Muscle of back (tissue), 11 donors: Measurements from ENCODE around the gene TRIM72. TPM values are rescaled to one million over a fixed set of nuclear protein-coding genes. Genes with fewer than 3 reads are reported as not detected.
"Not testable (repeated sequence)": the region's sequence is repeated elsewhere in the genome, so short reads cannot be mapped to it uniquely, and the experiment has no call there.

Experiments used
- DNase-seq, 3 donors: peaks; one replicate each; pipeline versions ENCODE4 v3.0.0 to v3.0.0-alpha.2; 2013
- polyA plus RNA-seq, 10 donors: library from polyadenylated mRNA; unstranded; fragments of 120-200 nt; gene quantifications; one replicate each; pipeline ENCODE4 v1.2.1, GENCODE V29; 2013; ENCODE audit not compliant: insufficient read length in 10 of 10

TRIM72 gene
- polyA plus RNA-seq, 10 donors: 36.2 to 79.4 (median 64.6) TPM

DNA sequence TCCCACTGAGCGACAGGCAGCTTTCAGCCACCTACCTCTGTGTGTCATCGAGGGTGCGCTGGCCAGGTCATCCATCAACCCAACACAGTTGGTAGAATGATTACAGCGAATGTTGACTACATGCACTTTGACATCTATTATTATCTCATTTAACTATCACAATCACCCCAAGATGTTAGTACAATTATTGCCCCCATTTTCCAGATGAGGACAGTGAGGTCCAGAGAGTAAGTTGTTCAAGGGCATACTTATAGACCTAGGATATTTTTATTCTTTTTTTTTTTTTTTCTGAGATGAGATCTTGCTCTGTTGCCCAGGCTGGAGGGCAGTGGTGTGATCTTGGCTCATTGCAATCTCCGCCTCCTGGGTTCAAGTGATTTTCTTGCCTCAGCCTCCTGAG lies 37.5 kb downstream of the TRIM72 start:
- no peak for DNase-seq

DNA sequence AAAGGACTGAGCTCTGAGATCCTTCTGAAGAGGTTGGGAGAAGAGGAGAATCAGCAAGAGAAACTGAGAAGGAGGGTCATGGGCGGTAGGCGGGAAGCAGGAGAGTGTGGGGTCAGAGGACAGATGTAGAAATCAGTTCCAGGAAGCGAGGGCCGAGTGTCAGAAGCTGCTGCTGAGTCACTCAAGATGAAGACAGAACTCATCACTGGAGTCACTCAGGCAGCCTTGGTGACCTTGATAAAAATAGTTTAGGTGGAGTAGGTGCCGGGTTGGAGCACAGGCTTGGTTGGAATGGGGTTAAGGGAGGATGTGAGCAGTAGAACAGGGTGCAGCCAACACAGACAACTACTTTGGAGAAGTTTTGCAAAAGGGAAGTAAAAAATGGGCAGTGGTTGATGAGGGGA lies 39.7 kb downstream of the TRIM72 start:
- peak in 1 of 3 donors; percentile 21 for DNase-seq

DNA sequence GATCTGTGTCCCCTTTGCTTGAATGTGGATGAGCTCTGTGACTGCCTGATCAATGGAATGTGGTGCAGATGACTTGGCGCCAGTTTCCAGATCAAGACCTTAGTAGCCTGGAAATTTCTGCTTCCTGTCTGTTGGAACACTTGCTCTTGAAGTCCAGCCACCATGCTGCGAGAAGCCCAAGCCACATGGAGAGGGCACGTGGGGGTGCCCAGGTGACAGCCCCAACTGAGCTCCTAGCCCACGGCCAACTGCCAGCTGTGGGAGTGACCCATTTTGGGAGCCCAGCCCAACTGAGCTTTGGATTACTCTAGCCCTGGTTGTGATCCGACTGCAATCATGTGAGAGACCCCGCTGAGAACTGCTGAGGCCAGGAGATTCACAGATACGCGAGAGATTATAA lies 42.5 kb downstream of the TRIM72 start:
- no peak for DNase-seq

DNA sequence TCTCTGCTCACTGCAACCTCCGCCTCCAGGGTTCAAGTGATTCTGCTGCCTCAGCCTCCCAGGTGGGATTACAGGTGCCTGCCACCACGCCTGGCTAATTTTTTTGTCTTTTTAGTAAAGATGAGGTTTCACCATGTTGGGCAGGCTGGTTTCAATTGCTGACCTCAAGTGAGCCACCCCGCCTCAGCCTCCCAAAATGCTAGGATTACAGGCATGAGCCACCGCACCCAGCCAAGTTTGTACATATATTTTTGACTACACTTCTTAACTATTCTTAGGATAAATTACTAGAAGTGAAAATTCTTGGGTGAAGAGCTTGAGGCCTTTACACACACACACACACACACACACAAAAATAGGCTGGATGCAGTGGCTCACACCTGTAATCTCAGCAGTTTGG lies 44.4 kb downstream of the TRIM72 start:
- no peak for DNase-seq

DNA sequence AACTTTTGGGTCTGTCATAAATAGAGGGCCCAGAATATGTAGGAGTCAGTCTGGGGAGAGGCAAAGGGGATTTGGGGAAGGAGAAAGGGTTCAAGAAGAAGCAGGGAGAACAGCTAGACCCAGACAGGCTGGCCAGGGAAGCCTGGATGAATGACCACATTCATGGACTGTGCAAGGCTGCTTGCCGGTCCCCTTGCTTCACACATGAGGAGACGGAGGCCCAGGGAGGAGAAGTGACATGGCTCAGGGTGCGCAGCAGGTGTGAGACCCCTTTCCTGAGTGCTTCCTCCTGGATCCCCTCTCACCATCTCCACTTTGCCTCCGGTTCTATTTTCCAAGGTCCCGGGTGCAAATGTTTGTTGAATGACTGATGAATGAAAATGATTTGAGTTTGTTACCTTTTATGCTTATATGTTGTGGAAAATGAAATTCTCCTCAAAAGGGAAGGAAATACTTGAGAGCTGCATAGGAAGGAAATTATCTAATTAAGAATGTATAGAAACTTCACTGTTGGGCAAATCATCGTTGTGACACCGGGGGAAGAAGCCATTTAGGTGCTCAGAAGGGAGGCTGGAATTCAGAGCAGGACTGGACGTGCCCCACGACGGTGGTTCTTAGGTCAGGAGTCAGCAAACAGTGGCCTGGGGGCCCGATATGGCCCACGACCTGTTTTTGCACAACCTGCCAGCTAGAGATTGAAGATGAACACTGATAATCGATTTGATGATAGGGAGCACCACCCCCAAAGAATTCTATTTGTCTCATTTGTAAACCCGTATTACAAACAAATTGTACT lies 46.4 kb downstream of the TRIM72 start:
- no peak for DNase-seq

DNA sequence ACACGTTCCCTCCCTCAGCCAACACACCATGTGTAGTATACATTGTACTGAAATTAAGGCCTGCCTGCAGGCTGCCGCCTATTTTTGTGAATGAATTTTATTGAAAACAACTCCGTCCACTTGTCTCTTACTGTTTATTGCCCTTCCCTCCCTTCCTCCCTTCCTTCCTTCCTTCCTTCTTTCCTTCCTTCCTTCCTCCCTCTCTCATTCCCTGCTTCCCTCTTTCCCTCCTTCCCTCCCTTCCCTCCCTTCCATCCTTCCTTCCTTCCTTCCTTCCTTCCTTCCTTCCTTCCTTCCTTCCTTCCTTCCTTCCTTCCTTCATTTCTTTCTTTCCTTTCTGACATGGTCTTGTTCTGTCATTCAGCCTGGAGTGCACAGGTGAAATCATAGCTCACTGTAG lies 48.2 kb downstream of the TRIM72 start:
- DNase-seq: no peak

DNA sequence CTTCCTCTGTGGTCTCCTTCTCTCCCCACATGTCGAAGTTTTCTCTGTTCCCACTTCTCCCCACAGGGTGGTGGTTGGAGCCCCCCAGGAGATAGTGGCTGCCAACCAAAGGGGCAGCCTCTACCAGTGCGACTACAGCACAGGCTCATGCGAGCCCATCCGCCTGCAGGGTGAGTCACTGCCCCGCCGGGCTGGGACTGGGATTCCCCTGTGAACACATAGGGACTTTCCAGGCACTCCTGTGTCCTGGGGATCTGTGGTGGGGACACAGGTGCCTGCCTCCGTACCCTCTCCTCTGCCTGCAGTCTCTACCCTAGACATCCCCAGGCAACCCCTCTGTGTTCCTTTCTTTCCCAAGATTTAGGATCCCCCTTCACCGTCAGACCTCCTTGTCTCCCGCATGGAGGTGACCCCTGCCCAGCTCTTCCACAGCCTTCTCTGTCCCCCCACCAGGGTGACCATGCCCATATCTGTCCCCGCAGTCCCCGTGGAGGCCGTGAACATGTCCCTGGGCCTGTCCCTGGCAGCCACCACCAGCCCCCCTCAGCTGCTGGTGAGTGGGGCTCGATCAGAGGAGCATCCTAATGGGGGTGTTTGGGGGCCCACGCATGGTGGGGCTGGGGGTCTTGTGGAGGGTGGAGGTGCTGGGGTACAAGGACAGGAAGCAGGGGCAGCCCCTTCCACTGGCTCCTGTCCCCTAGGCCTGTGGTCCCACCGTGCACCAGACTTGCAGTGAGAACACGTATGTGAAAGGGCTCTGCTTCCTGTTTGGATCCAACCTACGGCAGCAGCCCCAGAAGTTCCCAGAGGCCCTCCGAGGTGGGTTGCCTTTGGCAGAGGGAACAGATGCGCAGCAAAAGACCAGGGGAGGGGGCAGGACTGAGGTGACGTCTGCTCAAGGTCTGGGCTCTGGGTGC lies 51.7 kb downstream of the TRIM72 start:
- no peak for DNase-seq

DNA sequence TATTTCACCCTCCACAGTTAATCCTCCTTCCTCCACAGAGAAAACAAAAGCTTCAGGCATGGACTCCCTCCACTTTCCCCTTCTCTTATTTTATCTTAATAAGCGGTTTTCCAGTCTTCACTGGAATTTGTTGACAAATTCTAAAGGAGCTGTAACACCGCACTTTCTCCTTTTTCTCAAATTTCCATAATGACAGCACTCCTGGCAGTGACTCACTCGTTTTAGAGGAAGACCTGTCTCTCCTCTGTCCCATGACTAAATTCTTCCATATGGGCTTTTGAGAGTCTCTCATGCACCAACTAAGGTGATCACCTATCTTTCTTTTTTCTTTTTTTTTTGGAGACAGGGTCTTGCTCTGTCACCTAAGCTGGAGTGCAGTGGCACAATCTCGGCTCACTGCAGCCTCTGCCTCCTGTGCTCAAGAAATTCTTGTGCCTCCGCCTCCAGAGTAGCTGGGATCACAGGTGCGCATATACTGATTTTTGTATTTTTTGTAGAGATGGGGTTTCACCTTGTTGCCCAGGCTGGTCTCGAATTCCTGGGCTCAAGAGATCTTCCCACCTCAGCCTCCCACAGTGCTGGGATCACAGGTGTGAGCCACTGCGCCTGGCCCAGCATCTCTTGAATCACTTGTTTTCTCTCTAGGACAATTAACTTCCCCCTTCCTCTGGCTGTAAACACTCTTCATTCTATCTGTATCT lies 53.6 kb downstream of the TRIM72 start:
- DNase-seq: no peak

DNA sequence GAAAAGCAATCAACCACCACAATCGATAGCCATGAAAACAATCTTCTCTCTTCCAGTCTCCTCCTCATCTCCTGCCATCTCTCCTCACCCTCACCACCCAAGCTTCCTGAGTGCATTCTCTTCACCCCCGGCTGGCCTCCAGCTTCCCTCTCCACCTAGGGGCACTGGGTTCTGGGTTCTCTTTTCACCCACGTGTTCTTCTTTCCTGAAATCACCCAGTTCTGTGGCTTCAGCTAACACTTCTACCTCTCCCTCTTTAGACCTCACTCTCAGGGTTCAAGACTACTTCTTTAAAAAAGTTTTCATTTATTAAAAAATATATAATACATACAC lies 54.1 kb downstream of the TRIM72 start:
- no peak for DNase-seq

DNA sequence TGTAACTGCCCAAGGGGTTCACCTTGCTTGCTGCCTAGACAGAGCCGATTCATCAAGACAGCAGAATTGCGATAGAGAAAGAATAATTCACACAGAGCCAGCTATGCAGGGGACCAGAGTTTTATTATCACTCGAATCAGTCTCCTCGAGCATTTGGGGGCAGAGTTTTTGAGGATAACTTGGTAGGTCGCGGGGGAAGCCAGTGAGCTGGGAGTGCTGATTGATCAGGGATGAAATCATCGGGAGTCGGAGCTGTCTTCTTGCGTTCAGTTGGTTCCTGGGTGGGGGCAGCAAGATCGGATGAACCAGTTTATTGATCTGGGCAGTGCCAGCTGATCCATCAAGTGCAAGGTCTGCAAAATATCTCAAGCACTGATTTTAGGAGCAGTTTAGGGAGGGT lies 55.0 kb downstream of the TRIM72 start:
- DNase-seq: no peak

DNA sequence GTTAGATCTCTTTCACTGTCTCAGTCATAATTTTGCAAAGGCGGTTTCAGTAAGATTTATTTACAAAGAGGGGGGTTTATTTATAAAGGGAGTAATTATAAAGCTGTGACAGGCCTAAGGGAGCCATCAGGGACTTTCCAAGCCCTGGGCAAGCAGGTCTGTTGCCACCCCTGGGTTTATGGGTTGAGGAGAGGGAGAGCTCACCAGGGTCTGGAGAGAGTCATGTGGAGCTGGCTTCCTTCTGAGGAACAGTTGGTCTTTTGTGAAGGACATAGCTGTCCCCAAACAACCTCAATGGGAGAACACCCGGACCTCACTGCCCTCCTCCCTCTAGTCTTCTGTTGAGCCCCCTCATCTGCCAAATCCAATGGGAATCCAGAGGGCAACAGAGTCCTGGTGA lies 55.6 kb downstream of the TRIM72 start:
- no peak for DNase-seq

DNA sequence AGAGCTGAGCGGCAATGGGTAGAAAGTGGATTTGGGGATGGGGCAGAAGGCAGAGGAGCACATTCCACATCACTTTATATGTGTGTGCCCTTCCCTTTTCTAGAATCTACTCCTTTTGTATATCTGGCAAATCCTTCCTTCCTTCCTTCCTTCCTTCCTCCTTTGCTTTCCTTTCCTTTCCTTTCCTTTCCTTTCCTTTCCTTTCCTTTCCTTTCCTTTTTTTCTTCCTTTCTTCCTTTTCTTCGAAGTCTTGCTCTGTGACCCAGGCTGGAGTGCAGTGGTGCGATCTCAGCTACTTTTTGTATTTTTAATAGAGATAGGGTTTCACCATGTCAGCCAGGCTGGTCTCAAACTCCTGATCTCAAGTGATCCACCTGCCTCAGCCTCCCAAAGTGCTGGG lies 56.1 kb downstream of the TRIM72 start:
- DNase-seq: not testable (repeated sequence)

DNA sequence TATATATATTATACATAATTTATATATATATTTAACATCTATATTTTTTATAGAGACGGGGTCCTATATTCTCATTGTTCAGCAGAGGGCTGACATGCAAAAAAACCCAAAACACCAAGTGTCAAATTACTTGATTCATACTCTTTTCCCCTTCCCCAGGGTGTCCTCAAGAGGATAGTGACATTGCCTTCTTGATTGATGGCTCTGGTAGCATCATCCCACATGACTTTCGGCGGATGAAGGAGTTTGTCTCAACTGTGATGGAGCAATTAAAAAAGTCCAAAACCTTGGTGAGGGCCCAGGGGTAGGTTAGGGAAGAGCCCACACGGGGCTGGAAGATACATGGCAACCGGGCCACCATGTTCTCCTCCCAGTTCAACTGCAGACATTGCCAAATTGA lies 56.9 kb downstream of the TRIM72 start:
- DNase-seq: no peak

DNA sequence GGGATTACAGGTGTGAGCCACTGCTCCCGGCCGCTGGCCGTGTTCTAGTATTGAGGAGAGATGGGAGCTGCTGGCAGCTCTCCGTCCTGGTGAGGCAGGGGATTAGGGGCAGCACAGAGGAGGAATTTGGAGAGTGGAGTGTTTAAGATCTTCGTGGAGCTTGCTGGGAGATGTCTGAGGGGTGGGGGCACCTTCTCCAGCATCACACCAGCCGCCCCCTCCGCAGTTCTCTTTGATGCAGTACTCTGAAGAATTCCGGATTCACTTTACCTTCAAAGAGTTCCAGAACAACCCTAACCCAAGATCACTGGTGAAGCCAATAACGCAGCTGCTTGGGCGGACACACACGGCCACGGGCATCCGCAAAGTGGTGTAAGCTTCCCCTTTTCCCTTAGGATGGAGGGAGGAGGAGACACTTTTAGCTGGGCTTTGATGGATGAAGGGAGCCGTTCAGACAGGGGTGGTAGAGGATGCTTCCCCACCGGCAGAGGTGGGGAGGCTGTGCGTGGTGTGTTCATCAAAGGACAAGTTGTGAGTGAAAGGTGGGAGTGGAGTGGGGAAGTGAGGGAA lies 57.8 kb downstream of the TRIM72 start:
- no peak for DNase-seq

DNA sequence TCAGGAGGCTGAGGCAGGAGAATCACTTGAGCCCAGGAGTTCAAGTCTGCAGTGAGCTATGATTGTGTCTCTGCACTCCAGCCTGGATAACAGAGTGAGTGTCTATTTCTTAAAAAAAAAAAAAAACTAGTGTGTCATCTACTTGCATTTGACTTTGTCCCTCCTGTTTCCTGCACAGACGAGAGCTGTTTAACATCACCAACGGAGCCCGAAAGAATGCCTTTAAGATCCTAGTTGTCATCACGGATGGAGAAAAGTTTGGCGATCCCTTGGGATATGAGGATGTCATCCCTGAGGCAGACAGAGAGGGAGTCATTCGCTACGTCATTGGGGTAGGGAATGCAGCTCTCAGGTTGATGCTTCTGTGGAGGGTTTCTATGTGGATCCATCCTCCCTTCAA lies 59.3 kb downstream of the TRIM72 start:
- no peak for DNase-seq

DNA sequence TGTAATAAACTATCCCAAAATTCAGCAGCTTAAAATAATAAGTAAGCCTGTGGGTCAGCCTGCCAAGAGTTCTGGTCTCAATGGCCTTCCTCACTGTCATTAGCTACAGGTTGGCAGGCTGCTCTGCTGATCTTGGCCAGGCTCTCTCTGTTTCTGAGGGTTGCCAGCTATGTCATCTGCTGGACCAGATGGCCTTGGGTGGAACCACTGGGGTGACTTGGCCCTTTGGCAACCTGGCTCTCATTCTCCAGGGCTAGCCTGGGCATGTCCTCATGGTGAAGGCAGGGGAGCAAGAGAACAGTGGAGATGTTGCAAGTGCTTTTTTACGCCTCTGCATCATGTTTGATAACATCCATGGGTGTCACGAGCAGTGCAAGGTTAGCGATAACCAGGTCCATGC lies 59.8 kb downstream of the TRIM72 start:
- DNase-seq: no peak

DNA sequence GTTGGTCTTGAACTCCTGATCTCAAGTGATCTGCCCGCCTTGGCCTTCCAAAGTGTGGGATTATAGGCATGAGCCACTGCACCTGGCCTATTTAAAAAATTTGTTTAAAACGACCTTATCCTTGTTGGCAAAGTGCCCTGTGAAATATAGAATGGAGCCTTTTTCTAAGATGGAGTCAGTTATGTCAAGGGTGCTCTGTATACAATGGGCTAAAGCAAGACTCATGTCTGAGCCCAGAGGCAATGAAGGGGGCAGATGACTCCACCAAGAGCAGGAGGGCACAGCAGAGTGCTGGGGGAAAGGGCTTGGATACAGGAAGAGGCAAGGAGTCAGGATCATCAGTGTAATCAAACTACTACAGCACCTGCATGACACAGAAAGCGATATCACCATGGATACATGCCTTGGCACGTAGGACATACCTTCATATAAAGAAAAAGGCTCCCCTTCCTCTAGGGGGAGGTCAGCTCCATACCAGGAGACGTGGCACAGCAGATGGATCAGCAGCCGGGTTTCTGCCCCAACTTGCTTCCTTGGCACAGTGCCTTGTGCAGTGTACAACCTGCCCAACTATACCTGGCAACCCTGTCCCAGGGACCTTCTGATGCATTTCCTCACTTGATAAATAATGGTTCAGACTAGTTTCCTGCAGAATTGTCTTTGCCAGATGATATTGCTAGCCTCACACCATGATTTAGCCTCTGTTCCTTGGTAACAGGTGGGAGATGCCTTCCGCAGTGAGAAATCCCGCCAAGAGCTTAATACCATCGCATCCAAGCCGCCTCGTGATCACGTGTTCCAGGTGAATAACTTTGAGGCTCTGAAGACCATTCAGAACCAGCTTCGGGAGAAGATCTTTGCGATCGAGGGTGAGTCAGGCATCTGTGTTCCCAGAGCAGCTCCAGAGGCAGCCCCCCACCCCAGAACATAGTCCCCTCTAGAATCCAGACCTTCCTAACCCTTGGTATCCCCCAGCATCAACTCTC lies 61.2 kb downstream of the TRIM72 start:
- no peak for DNase-seq

DNA sequence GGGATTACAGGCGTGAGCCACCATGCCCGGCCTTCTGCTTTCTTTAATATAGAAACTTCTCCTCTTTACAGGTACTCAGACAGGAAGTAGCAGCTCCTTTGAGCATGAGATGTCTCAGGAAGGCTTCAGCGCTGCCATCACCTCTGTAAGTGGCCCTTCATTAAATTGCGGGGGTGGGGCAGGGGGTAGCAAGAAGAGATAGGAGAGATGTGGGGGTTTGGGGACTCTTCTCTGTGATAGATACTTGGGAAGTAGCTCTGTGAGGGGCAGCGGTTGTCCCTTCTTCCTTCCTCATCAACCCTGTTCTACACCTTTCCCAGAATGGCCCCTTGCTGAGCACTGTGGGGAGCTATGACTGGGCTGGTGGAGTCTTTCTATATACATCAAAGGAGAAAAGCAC lies 62.7 kb downstream of the TRIM72 start:
- DNase-seq: no peak

DNA sequence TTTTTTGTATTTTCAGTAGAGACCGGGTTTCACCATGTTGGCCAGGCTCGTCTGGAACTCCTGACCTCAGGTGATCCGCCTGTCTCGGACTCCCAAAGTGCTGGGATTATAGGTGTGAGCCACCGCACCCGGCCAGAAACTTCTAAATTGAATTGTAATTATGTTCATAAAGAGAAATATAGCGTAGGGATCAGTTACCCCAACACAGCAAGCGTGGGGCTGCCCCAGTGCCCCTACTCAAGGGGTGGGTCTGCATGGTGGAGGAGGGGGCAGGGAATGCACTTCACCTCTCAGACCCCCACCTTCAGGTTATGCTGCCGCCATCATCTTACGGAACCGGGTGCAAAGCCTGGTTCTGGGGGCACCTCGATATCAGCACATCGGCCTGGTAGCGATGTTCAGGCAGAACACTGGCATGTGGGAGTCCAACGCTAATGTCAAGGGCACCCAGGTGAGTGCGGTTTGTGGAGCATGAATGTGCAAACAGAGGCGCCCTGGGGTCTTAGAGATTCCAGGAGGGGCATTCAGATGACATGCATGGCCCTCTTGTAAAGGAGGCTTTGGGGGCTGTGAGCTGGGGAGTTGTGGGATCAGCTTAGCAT lies 63.8 kb downstream of the TRIM72 start:
- DNase-seq: no peak

DNA sequence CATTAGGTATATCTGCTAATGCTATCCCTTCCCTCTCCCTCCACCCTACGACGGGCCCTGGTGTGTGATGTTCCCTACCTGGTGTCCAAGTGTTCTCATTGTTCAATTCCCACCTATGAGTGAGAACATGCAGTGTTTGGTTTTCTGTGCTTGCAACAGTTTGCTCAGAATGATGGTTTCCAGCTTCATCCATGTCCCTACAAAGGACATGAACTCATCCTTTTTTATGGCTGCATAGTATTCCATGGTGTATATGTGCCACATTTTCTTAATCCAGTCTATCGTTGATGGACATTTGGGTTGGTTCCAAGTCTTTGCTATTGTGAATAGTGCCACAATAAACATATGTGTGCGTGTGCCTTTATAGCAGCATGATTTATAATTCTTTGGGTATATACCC lies 64.9 kb downstream of the TRIM72 start:
- DNase-seq: not testable (repeated sequence)
